ENCODE results near the gene KIF5C. TPM values are rescaled to one million over a fixed set of nuclear protein-coding genes. Genes with fewer than 3 reads are reported as not detected.

KIF5C gene
- total and polyA plus RNA-seq, 2 of the 13 experiments (the other 11 are each of a cell fraction or from before 2014, with no cell fraction given) = 0.15 to 0.20 TPM

- no peak overlapping the region for H3K27ac ChIP-seq (ENCODE audit: extremely low read length, insufficient read depth, low read length)
- in situ Hi-C loops (cut with HindIII; ENCODE audit: extremely low pct_ligation_motif_present, low pct_unique_long_range_greater_than_20kb) = no loop called here
- no peak overlapping the region; a peak in 1 of 6 replicates for H3K4me3 ChIP-seq (replicated peaks in 1 of 3; ENCODE audit: insufficient read depth in 1 of 3, low read depth in 2 of 3, low read length in 3 of 3)
- no peaks in the 10 kb centered on the region for H3K79me2 ChIP-seq (ENCODE audit: insufficient read depth, low read length)
- ChIA-PET CTCF (ENCODE audit: low intra/inter-chr PET ratio, low total read pairs) (no interaction called here), POLR2A (no interaction called here)
- no peak overlapping the region for H2AFZ ChIP-seq (ENCODE audit: low read length)
- H3K4me2 ChIP-seq (ENCODE audit: low read depth, low read length) = peak overlapping the region; percentile 63; the same call in 1 of the 2 replicates
- no TSS peak for BruUV-seq (replicated peaks)
- H3K9me3 ChIP-seq (ENCODE audit: low read length) = 0 out of 2 replicates have a peak, but pooled peaks cover 1% of the 10 kb centered on the region
- DNase-seq (ENCODE audit: low spot score) (no peak), ATAC-seq (peak; percentile 13), FAIRE-seq (no peak)
- H3K36me3 ChIP-seq (replicated peaks in 1 of 2; ENCODE audit: control insufficient read depth in 1 of 2, insufficient read depth in 2 of 2, low read length in 2 of 2) = no peaks in the 10 kb centered on the region
- intact Hi-C loops (cut with micrococcal nuclease; ENCODE audit: unreplicated experiment) = no loop called here
- H3K9ac ChIP-seq (ENCODE audit: insufficient read depth, low read depth, low read length) = no peak overlapping the region
- H3K4me1 ChIP-seq (ENCODE audit: insufficient read depth, low read length) = peaks cover 13% of the 10 kb centered on the region; the same call in 1 of the 2 replicates
- WGBS (ENCODE audit: low lambda C conversion rate) = 76% methylated on average over 19 of the region's 74 CpGs
- no peaks in the 10 kb centered on the region for H4K20me1 ChIP-seq (ENCODE audit: insufficient read depth, low read length)
- H3K27me3 ChIP-seq (ENCODE audit: control insufficient read depth in 1 of 2, insufficient read depth in 2 of 2, low read length in 2 of 2) = peaks cover 2 to 36% of the 10 kb centered on the region in 2 experiments; a peak in 4 of 5 replicates
- TF ChIP-seq, protein P1, sequence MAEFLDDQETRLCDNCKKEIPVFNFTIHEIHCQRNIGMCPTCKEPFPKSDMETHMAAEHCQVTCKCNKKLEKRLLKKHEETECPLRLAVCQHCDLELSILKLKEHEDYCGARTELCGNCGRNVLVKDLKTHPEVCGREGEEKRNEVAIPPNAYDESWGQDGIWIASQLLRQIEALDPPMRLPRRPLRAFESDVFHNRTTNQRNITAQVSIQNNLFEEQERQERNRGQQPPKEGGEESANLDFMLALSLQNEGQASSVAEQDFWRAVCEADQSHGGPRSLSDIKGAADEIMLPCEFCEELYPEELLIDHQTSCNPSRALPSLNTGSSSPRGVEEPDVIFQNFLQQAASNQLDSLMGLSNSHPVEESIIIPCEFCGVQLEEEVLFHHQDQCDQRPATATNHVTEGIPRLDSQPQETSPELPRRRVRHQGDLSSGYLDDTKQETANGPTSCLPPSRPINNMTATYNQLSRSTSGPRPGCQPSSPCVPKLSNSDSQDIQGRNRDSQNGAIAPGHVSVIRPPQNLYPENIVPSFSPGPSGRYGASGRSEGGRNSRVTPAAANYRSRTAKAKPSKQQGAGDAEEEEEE (CRISPR knock-in tag; IDR thresholded peaks at IDR 0.05; ENCODE audit: borderline replicate concordance) = no peak
- TF ChIP-seq, protein P2, sequence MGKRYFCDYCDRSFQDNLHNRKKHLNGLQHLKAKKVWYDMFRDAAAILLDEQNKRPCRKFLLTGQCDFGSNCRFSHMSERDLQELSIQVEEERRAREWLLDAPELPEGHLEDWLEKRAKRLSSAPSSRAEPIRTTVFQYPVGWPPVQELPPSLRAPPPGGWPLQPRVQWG (CRISPR knock-in tag; IDR thresholded peaks at IDR 0.05; ENCODE audit: borderline replicate concordance, low read depth) = no peak
- TF ChIP-seq GMEB2 (CRISPR knock-in tag; IDR thresholded peaks at IDR 0.05; ENCODE audit: low read depth) (no peak), ZNF703 (CRISPR knock-in tag; IDR thresholded peaks at IDR 0.05; ENCODE audit: borderline replicate concordance) (no peak), ATAD3A (CRISPR knock-in tag; IDR thresholded peaks at IDR 0.05) (no peak), ZBTB7B (CRISPR knock-in tag; IDR thresholded peaks at IDR 0.05) (no peak), ZNF343 (CRISPR knock-in tag; IDR thresholded peaks at IDR 0.05) (no peak), CREB1 (IDR thresholded peaks at IDR 0.05) (no peak), CREB1 (CRISPR knock-in tag; IDR thresholded peaks at IDR 0.05) (no peak)
- TF ChIP-seq, protein P3, sequence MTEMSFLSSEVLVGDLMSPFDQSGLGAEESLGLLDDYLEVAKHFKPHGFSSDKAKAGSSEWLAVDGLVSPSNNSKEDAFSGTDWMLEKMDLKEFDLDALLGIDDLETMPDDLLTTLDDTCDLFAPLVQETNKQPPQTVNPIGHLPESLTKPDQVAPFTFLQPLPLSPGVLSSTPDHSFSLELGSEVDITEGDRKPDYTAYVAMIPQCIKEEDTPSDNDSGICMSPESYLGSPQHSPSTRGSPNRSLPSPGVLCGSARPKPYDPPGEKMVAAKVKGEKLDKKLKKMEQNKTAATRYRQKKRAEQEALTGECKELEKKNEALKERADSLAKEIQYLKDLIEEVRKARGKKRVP (CRISPR knock-in tag; IDR thresholded peaks at IDR 0.05) = no peak
- TF ChIP-seq, protein P4, sequence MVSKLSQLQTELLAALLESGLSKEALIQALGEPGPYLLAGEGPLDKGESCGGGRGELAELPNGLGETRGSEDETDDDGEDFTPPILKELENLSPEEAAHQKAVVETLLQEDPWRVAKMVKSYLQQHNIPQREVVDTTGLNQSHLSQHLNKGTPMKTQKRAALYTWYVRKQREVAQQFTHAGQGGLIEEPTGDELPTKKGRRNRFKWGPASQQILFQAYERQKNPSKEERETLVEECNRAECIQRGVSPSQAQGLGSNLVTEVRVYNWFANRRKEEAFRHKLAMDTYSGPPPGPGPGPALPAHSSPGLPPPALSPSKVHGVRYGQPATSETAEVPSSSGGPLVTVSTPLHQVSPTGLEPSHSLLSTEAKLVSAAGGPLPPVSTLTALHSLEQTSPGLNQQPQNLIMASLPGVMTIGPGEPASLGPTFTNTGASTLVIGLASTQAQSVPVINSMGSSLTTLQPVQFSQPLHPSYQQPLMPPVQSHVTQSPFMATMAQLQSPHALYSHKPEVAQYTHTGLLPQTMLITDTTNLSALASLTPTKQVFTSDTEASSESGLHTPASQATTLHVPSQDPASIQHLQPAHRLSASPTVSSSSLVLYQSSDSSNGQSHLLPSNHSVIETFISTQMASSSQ (IDR thresholded peaks at IDR 0.05; ENCODE audit: low read depth) = no peak
- TF ChIP-seq, protein P4 (CRISPR knock-in tag; IDR thresholded peaks at IDR 0.05; ENCODE audit: borderline replicate concordance) = no peak
These were observed 492 bp downstream of the KIF5C start for GRCh38 chr2:148875387-148876051.
